ENCODE measurements around the gene SDSL. TPM values are rescaled to one million over a fixed set of nuclear protein-coding genes. Genes with fewer than 3 reads are reported as not detected.

SDSL gene
- total RNA-seq, 1 donor from 2014 or later, result 10.7 TPM

DNA sequence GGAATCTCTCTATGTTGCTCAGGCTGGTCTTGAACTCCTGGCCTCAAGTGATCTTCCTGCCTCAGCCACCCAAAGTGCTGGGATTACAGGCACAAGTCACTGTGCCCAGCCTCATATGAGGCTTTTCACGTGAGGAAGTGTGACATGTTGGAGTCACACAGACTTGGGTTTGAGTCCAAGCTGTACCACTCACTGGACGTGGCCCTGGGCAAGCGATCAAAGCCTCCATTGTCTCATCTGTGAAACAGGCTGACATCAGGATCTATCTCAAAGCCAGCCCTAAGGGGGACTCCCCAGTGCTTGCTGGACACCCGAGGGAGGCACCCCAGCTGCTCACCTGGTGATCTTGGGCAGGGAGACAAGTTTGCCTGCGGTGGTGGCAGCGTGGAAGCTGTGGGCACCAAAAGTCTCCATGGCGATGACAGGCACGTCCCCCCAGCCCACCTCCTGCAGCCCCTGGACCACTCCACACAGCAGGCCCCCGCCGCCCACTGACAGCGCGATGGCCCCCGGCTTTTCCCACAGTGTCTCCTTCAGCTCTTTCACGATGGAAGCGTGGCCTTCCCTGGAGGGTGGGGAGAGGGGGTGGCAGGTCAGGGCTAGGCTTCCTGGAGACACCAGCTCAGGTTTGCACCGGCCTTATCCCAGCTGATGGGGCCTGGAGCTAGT, 25.2 kb upstream of the SDSL start:
- H3K4me3 ChIP-seq, result no peak overlapping the region
- intact Hi-C loops (cut with DNase I), result no loop called here
- no peaks in the 10 kb centered on the region for H3K9me3 ChIP-seq
- H3K4me1 ChIP-seq, result no peaks in the 10 kb centered on the region
- ATAC-seq, result no peak
- no peak overlapping the region for H3K27ac ChIP-seq
- no peak for DNase-seq
- no peaks in the 10 kb centered on the region for H3K36me3 ChIP-seq
- TF ChIP-seq, protein P1, sequence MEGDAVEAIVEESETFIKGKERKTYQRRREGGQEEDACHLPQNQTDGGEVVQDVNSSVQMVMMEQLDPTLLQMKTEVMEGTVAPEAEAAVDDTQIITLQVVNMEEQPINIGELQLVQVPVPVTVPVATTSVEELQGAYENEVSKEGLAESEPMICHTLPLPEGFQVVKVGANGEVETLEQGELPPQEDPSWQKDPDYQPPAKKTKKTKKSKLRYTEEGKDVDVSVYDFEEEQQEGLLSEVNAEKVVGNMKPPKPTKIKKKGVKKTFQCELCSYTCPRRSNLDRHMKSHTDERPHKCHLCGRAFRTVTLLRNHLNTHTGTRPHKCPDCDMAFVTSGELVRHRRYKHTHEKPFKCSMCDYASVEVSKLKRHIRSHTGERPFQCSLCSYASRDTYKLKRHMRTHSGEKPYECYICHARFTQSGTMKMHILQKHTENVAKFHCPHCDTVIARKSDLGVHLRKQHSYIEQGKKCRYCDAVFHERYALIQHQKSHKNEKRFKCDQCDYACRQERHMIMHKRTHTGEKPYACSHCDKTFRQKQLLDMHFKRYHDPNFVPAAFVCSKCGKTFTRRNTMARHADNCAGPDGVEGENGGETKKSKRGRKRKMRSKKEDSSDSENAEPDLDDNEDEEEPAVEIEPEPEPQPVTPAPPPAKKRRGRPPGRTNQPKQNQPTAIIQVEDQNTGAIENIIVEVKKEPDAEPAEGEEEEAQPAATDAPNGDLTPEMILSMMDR (IDR thresholded peaks at IDR 0.05), result no peak
- H3K27me3 ChIP-seq, result peaks cover 16% of the 10 kb centered on the region

DNA sequence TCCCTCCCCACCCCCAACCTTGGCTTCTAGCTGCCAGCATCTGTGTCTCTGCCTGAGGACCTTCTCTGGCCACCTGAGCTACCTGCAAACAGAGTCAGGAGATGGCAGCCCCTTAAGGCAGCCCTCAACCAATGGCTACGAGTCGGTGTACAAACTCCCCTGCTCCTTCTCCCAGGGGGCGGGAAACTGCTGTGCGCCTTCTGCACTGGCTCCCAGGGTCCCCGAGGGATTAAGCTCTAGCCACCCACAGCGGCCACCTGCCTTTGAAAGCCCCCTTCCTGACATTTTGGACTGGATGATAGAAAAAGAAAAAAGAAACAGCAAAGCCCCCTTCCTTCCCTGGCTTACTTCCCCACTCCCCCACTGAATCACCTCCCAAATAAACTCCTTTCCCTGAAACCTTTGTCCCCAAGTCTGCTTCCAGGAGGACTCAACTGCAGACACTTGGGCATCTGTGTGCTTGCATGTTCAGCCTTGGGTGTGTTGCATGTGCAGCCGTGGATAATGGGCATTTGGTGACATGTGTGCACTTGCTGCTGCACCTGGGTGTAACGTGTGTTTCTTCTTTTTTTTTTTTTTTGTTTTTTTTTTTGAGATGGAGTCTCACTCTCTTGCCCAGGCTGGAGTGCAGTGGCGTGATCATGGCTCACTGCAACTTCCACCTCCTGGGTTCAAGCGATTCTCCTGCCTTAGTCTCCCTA, 24.5 kb upstream of the SDSL start:
- TF ChIP-seq, protein P1 (IDR thresholded peaks at IDR 0.05), result no peak
- H3K4me3 ChIP-seq, result no peak overlapping the region
- H3K27me3 ChIP-seq, result peaks cover 16% of the 10 kb centered on the region
- DNase-seq, result no peak
- no peaks in the 10 kb centered on the region for H3K9me3 ChIP-seq
- no peaks in the 10 kb centered on the region for H3K36me3 ChIP-seq
- intact Hi-C loops (cut with DNase I), result no loop called here
- no peak overlapping the region for H3K27ac ChIP-seq
- H3K4me1 ChIP-seq, result no peaks in the 10 kb centered on the region
- no peak for ATAC-seq

DNA sequence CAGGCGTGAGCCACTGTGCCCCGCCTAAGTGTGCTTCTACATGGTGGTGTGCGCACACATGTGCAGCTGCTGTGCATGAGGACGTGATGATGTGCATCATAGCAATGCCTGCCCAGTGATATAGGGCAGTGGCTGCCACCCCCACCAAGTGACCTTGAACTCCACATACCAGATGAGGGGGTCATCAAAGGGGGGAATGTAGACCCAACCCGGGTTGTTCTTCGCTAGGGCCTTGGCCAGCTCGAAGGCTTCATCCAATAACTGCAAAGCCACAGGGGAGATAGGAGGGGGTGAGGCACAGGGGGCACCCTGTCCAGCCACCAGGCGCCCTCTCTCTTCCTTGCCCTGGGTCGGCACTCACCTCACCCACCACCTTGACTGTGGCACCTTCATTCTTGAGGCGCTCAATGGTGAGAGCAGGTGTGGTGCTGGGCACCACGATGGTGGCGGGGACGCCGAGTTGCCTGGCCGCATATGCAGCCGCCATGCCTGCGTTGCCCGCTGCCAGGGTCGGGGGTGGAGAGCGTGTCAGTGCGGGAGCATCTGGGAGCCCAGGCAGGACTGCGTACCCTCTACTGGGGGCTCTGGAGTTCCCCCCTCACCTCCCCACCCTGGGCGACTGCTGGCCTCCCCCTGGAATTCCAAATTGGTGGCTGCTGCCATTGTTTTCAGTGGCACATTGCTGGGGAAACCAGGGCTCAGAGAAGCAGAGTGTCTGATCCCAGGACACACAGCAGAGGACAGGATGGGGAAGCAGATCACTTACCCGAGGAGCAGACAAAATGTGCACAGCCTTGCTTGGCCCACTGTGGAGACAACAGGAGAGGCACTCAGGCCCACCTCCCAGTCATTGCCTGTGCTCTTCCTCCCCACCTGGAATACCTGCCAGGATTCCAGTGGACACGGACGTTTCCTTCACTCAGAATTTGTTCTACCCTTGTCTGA, 23.6 kb upstream of the SDSL start:
- H3K4me3 ChIP-seq, result no peak overlapping the region
- TF ChIP-seq, protein P1 (IDR thresholded peaks at IDR 0.05), result no peak
- no peak for DNase-seq
- H3K27me3 ChIP-seq, result peaks cover 16% of the 10 kb centered on the region
- ATAC-seq, result no peak
- H3K36me3 ChIP-seq, result no peaks in the 10 kb centered on the region
- H3K4me1 ChIP-seq, result peaks cover 2% of the 10 kb centered on the region
- no peaks in the 10 kb centered on the region for H3K9me3 ChIP-seq
- no peak overlapping the region for H3K27ac ChIP-seq
- intact Hi-C loops (cut with DNase I), result no loop called here

- intact Hi-C loops (cut with DNase I), result no loop called here
- Histone ChIP-seq H3K9me3 (no peaks in the 10 kb centered on the region), H3K27me3 (peaks cover 16% of the 10 kb centered on the region), H3K4me3 (no peak overlapping the region), H3K4me1 (peaks cover 11% of the 10 kb centered on the region), H3K36me3 (no peaks in the 10 kb centered on the region), H3K27ac (no peak overlapping the region)
- TF ChIP-seq, protein P1 (IDR thresholded peaks at IDR 0.05), result no peak
- no peak for DNase-seq
- ATAC-seq, result no peak
Observed at GRCh38 chr12:113399490-113399889, 22.7 kb upstream of the SDSL start.

GRCh38 chr12:113400362-113400761, 21.8 kb upstream of the SDSL start:
- no peak overlapping the region for H3K27ac ChIP-seq
- peaks cover 13% of the 10 kb centered on the region for H3K4me1 ChIP-seq
- ATAC-seq (no peak), DNase-seq (no peak)
- H3K27me3 ChIP-seq, result peaks cover 16% of the 10 kb centered on the region
- H3K36me3 ChIP-seq, result no peaks in the 10 kb centered on the region
- TF ChIP-seq, protein P1 (IDR thresholded peaks at IDR 0.05), result no peak
- intact Hi-C loops (cut with DNase I), result no loop called here
- no peaks in the 10 kb centered on the region for H3K9me3 ChIP-seq
- H3K4me3 ChIP-seq, result no peak overlapping the region

Measured in upper lobe of right lung (tissue), 1 donor.